Bronchial epithelial cell (primary cell): ENCODE results near the gene RNF115. TPM values are rescaled to one million over a fixed set of nuclear protein-coding genes. Genes with fewer than 3 reads are reported as not detected.
"Not testable (repeated sequence)": the region's sequence is repeated elsewhere in the genome, so short reads cannot be mapped to it uniquely, and the experiment has no call there.

Experiments used
- DNase-seq: peaks from one replicate; pipeline ENCODE4 v3.0.0-alpha.2; 2010; ENCODE audit warnings: low read depth
- FAIRE-seq: peaks from 2 replicates; lab custom pipeline; 2011; peaks lifted over from hg19 to GRCh38; lab: Jason Lieb, UNC
- H3K27me3 ChIP-seq: 2 replicates; pipeline ENCODE4 v1.5.1; 2011; ENCODE audit warnings: low read length; ENCODE audit not compliant: control insufficient read depth, insufficient read depth
- H3K36me3 ChIP-seq: 2 replicates; pipeline ENCODE4 v1.5.1; 2011; ENCODE audit warnings: low read length; ENCODE audit not compliant: control insufficient read depth, insufficient read depth
- H3K4me3 ChIP-seq: 2 replicates; pipeline ENCODE4 v1.5.1; 2011; ENCODE audit warnings: mild to moderate bottlenecking, low read depth, low read length, control low read depth
- CTCF ChIP-seq: IDR thresholded peaks from 2 replicates; pipeline ENCODE4 v1.5.1; 2011; ENCODE audit warnings: mild to moderate bottlenecking, moderate library complexity, low read length, control low read depth, inconsistent platforms; ENCODE audit not compliant: insufficient read depth, severe bottlenecking
- total RNA-seq: library from RNA; depleted of rRNA; stranded (reverse); fragments of >200 nt; gene quantifications from 2 replicates; pipeline ENCODE4 v1.2.1, GENCODE V29; 2014

Gene RNF115
- total RNA-seq, 1 donor from 2014 or later: 9.0 TPM

GRCh38 chr1:145828367-145829026, 4.6 kb upstream of the RNF115 start:
- no peak overlapping the region for H3K4me3 ChIP-seq
- no peak for TF ChIP-seq CTCF
- FAIRE-seq: no peak
- no peak for DNase-seq
- no peaks in the 10 kb centered on the region for H3K27me3 ChIP-seq
- H3K36me3 ChIP-seq: peaks cover 27% of the 10 kb centered on the region

- no peak for FAIRE-seq
- H3K27me3 ChIP-seq: no peaks in the 10 kb centered on the region
- DNase-seq: no peak
- no peak overlapping the region for H3K4me3 ChIP-seq
- no peak for TF ChIP-seq CTCF
- peaks cover 23% of the 10 kb centered on the region for H3K36me3 ChIP-seq
These were observed 4.1 kb upstream of the RNF115 start for GRCh38 chr1:145827966-145828365.

GRCh38 chr1:145826030-145826429, 2.1 kb upstream of the RNF115 start:
- Histone ChIP-seq H3K27me3 (no peaks in the 10 kb centered on the region), H3K4me3 (no peak overlapping the region), H3K36me3 (peaks cover 19% of the 10 kb centered on the region)
- no peak for TF ChIP-seq CTCF
- FAIRE-seq (no peak), DNase-seq (no peak)

- FAIRE-seq (no peak), DNase-seq (no peak)
- peak overlapping the region; percentile 94 for H3K4me3 ChIP-seq
- no peak for TF ChIP-seq CTCF
- peaks cover 16% of the 10 kb centered on the region for H3K36me3 ChIP-seq
- H3K27me3 ChIP-seq: no peaks in the 10 kb centered on the region
These were observed 576 bp upstream of the RNF115 start for GRCh38 chr1:145824499-145824842.

GRCh38 chr1:145822779-145823331, 1.0 kb downstream of the RNF115 start:
- not testable (repeated sequence) for DNase-seq, FAIRE-seq, H3K27me3 ChIP-seq, H3K4me3 ChIP-seq, H3K36me3 ChIP-seq

GRCh38 chr1:145818095-145818494, 5.8 kb downstream of the RNF115 start:
- H3K27me3 ChIP-seq, H3K4me3 ChIP-seq, FAIRE-seq, H3K36me3 ChIP-seq: not testable (repeated sequence)
- peak; percentile 34 for DNase-seq

- not testable (repeated sequence) for H3K4me3 ChIP-seq, DNase-seq, H3K27me3 ChIP-seq, H3K36me3 ChIP-seq, FAIRE-seq
These were observed 10.7 kb downstream of the RNF115 start for GRCh38 chr1:145812977-145813810.
